ENCODE measurements around the gene UVRAG.

DNA sequence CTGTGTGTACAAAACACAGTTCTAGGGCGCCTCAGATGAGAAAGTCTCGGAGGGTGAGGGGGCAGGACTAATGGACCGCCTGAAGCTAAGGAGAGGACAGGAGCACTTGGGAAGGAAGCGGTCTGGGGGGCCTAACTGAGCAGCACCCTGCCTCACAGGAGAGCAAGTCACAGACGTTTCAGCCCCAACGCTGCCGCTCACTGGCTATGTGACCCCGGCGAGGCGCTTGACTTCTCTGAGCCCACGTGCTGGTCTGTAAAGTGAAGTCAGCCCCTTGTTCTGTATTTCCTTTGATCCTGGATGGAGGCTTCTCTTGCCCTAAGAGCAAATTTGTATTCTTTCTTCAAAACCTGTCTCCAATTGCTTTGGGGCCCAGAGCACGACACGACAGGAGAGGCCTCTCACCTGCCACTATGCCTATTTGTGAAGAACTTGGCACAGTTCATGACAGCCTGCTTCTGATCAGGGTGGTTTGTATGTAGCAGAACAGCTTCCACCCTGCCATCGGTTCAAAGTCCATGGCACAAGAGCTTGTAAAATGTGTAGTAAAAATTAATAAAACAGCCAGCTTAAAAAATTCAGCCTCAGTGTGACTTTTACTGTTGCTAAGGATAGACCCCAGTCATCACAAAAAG lies 332.2 kb downstream of the UVRAG start:
- TF ChIP-seq YY1 (IDR thresholded peaks at IDR 0.05; ENCODE audit: insufficient read depth, insufficient read length) (no peak), ZNF274 (IDR thresholded peaks at IDR 0.05; ENCODE audit: low read depth, low read length) (no peak)
